Endometrial microvascular endothelial cells (primary cell): ENCODE data around the gene AGER. TPM values are rescaled to one million over a fixed set of nuclear protein-coding genes. Genes with fewer than 3 reads are reported as not detected.

Experiments
- in situ Hi-C: cut with HindIII; loops from 2 replicates; pipeline ENCODE4 v1.10.0; 2017; ENCODE audit warnings: low sequenced_read_pairs, low pct_unique_long_range_greater_than_20kb; ENCODE audit errors: inconsistent ontology term
- total RNA-seq: library from RNA; depleted of rRNA; stranded (reverse); fragments of >200 nt; gene quantifications from one replicate; pipeline ENCODE4 v1.2.3, GENCODE V29; 2015; ENCODE audit errors: inconsistent ontology term

Gene AGER
- total RNA-seq, 1 donor from 2014 or later: 0.65 TPM

DNA sequence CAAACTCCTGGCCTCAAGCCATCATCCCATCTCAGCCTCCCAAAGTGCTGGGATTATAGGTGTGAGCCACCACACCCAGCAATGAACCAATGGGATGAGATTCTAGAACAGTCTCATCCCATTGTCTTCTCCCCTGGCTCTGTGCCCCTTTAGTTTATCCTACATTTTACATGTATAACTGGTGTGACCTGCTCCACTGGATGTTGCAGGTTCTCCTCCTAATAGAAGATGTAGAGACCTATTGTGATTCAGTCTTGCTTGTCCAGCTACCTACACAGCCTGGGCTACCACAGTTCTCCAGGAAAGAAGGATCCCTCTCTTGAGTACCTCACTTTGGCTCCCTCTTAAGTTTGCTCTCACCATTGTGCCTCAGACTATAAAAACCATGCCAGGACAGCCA, 51.9 kb downstream of the AGER start:
- in situ Hi-C loops: no loop called here

DNA sequence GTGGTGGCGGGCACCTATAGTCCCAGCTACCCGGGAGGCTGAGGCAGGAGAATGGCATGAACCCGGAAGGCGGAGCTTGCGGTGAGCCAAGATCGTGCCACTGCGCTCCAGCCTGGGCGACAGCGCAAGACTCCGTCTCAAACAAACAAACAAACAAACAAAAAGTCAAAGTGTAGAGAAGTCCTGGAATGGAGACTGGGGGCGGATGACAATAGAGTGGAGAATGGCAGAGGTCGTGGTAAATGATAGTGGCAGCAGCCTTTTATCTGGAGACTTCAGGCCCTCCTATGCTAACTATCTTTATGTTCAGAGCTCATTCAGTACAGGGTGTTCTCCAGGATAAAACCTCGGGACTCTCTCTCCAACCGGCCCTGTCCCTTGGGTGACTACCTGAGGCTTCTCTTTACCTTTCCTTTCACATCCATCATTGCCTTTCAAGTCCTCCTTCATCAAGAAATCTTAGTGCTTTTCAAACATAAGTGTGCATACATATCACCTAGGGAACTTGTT, 52.6 kb downstream of the AGER start:
- in situ Hi-C loops: no loop called here

Other genes starting within 250 kb of the AGER start
- 1.6 TPM for gene CFB, start 238.2 kb downstream of the AGER start, total RNA-seq
- 141 TPM for gene NELFE, start 225.3 kb downstream of the AGER start, total RNA-seq
- gene SKIC2, start 225.1 kb downstream of the AGER start, total RNA-seq: 78.6 TPM
- 13.8 TPM for gene DXO, start 212.1 kb downstream of the AGER start, total RNA-seq
- 1.0 TPM for gene C4A, start 202.2 kb downstream of the AGER start, total RNA-seq
- gene C4B, start 169.5 kb downstream of the AGER start, total RNA-seq: 1.1 TPM
- gene CYP21A2, start 145.8 kb downstream of the AGER start, total RNA-seq: not detected
- not detected for gene TNXB, start 74.9 kb downstream of the AGER start, total RNA-seq
- gene ATF6B, start 56.0 kb downstream of the AGER start, total RNA-seq: 23.0 TPM
- 7.9 TPM for gene FKBPL, start 54.0 kb downstream of the AGER start, total RNA-seq
- not detected for gene PRRT1, start 32.3 kb downstream of the AGER start, total RNA-seq
- 49.3 TPM for gene PPT2, start 30.1 kb downstream of the AGER start, total RNA-seq
- 6.6 TPM for gene EGFL8, start 19.7 kb downstream of the AGER start, total RNA-seq
- 37.0 TPM for gene AGPAT1, start 8.2 kb downstream of the AGER start, total RNA-seq
- 57.0 TPM for gene RNF5, start 5.8 kb downstream of the AGER start, total RNA-seq
- 32.9 TPM for gene PBX2, start 5.9 kb upstream of the AGER start, total RNA-seq
- 31.0 TPM for gene GPSM3, start 8.4 kb upstream of the AGER start, total RNA-seq
- 101 TPM for gene NOTCH4, start 39.8 kb upstream of the AGER start, total RNA-seq
- not detected for gene TSBP1, start 187.7 kb upstream of the AGER start, total RNA-seq
- gene BTNL2, start 222.9 kb upstream of the AGER start, total RNA-seq: not detected